ENCODE measurements around the gene CSNK1E.

DNA sequence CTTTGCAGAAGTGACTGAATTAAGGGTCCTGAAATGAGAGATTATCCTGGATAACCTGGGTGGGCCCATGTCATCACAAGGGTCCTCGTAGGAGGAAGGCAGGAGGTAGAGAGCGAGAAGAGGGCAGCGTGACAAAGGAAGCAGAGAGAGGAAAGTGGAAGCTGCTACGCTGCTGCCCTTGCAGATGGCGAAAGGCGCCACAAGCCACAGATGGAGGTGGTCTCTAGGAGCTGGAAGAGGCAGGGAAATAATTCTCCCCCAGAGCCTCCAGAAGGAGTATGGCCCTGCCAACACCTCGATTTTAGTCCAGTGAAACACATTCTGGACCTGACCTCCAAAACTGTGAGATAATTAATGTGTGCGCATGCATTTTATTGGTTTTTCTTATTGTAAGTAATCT lies 57.9 kb downstream of the CSNK1E start:
- TF ChIP-seq, protein P1, sequence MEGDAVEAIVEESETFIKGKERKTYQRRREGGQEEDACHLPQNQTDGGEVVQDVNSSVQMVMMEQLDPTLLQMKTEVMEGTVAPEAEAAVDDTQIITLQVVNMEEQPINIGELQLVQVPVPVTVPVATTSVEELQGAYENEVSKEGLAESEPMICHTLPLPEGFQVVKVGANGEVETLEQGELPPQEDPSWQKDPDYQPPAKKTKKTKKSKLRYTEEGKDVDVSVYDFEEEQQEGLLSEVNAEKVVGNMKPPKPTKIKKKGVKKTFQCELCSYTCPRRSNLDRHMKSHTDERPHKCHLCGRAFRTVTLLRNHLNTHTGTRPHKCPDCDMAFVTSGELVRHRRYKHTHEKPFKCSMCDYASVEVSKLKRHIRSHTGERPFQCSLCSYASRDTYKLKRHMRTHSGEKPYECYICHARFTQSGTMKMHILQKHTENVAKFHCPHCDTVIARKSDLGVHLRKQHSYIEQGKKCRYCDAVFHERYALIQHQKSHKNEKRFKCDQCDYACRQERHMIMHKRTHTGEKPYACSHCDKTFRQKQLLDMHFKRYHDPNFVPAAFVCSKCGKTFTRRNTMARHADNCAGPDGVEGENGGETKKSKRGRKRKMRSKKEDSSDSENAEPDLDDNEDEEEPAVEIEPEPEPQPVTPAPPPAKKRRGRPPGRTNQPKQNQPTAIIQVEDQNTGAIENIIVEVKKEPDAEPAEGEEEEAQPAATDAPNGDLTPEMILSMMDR (IDR thresholded peaks at IDR 0.05) = no peak
- TF ChIP-seq EP300 (IDR thresholded peaks at IDR 0.05) (no peak), POLR2A (IDR thresholded peaks at IDR 0.05) (no peak), POLR2AphosphoS5 (IDR thresholded peaks at IDR 0.05) (no peak)

Data from upper lobe of left lung (tissue), 4 donors.